ENCODE results near the gene SUN1.

GRCh38 chr7:882336-883035, 50.2 kb downstream of the SUN1 start:
- TF ChIP-seq CTCF (IDR thresholded peaks at IDR 0.05; ENCODE audit: low read depth, low read length) (no peak), EZH2phosphoT487 (IDR thresholded peaks at IDR 0.05; ENCODE audit: low read depth) (no peak)

Data from OCI-LY3 (cell line).